Naive thymus-derived CD8-positive, alpha-beta T cell (primary cell): ENCODE results near the gene TMEM132E. TPM values are rescaled to one million over a fixed set of nuclear protein-coding genes. Genes with fewer than 3 reads are reported as not detected.
A peak's percentile ranks its signal among the peaks of the same experiment; 100 is the strongest.

Source experiments
- ATAC-seq, 2 donors: fragments of 150-1000 bp; cut with Tn5 transposase in 1 of 2; sonication (Bioruptor Pico), chemical (Tn5 transposase) in 1 of 2; 1 replicate in 1 of 2; 2 replicates in 1 of 2; pipeline ENCODE4 v1.10.0; 2021; ENCODE audit warnings: mild to moderate bottlenecking in 2 of 2, moderate library complexity in 2 of 2
- POLR2A ChIA-PET: fragments of 350-600 bp; sonication (Branson Sonifier 250); formaldehyde crosslinking; loops from one replicate; lab custom pipeline; 2021; ENCODE audit warnings: antibody characterized with exemption; lab: Charles Lee
- DNase-seq, 10 donors: peaks; one replicate each; pipeline versions ENCODE4 v3.0.0 to v3.0.0-alpha.2; 2020 to 2022
- H3K27ac Mint-ChIP-seq, 10 donors: one replicate each; pipeline ENCODE4 v1.8.0; 2020 to 2022; ENCODE audit warnings: mild to moderate bottlenecking in 10 of 10, mixed read lengths in 10 of 10, moderate library complexity in 4 of 10, inconsistent platforms in 1 of 10
- H3K27me3 Mint-ChIP-seq, 5 donors: one replicate each; pipeline ENCODE4 v1.8.0; 2021 to 2022; ENCODE audit warnings: mixed read lengths in 5 of 5
- H3K36me3 Mint-ChIP-seq, 3 donors: one replicate each; pipeline ENCODE4 v1.8.0; 2020 to 2022; ENCODE audit warnings: mixed read lengths in 3 of 3, mild to moderate bottlenecking in 2 of 3, inconsistent platforms in 1 of 3
- H3K4me1 Mint-ChIP-seq, 4 donors: one replicate each; pipeline ENCODE4 v1.8.0; 2021 to 2022; ENCODE audit warnings: mixed read lengths in 4 of 4
- H3K4me3 Mint-ChIP-seq, 10 donors: one replicate each; pipeline ENCODE4 v1.8.0; 2020 to 2022; ENCODE audit warnings: mild to moderate bottlenecking in 10 of 10, mixed read lengths in 10 of 10, moderate library complexity in 6 of 10, inconsistent platforms in 1 of 10
- H3K9me3 Mint-ChIP-seq, 9 donors: one replicate each; pipeline ENCODE4 v1.8.0; 2020 to 2022; ENCODE audit warnings: mixed read lengths in 9 of 9, mild to moderate bottlenecking in 3 of 9, inconsistent platforms in 1 of 9, moderate library complexity in 1 of 9
- polyA plus RNA-seq, 3 donors: library from polyadenylated mRNA; unstranded; fragments of 300-500 nt; fragmentation: Illumina TruSeq; gene quantifications; one replicate each; pipeline ENCODE4 v1.2.3, GENCODE V29; 2021
- total RNA-seq, 8 experiments: library from RNA in 2 of 8; stranded (reverse) in 2 of 8; gene quantifications; one replicate each; pipeline ENCODE4 v1.2.3 and lab custom pipeline; 2021 to 2026

Gene TMEM132E
- total and polyA plus RNA-seq, 5 experiments from 2014 or later, result 0.19 to 0.60 (median 0.49) TPM

DNA sequence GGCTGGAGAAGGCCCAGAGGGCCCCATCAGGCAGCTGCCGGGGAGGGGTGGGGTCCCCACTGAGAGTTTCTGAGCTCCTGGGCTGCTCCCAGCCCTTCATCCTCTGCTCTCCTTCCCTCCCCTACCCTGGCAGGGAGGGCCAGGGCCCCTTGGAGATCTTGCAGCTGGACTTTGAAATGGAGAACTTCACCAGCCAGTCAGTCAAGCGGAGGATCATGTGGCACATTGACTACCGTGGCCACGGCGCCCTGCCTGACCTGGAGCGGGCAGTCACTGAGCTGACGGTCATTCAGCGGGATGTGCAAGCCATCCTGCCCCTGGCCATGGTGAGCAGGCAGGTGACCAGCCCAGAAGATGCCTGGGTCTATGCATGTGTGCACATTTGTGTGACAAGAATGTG, 49.5 kb downstream of the TMEM132E start:
- ATAC-seq (no peak), DNase-seq (no peak)
- POLR2A ChIA-PET, result interaction anchor here (1.5 kb wide), 1 partner anchor 9 kb away, joined by 4 read pairs; no protein-coding TSS in a partner anchor
- Mint-ChIP-seq H3K27me3 (peaks cover 32 to 65% (median 43%) of the 10 kb centered on the region in 5 donors), H3K4me3 (no peak overlapping the region), H3K27ac (no peak overlapping the region), H3K9me3 (no peaks in the 10 kb centered on the region), H3K4me1 (peaks cover 0 to 14% (median 7%) of the 10 kb centered on the region in 4 donors), H3K36me3 (no peaks in the 10 kb centered on the region)

DNA sequence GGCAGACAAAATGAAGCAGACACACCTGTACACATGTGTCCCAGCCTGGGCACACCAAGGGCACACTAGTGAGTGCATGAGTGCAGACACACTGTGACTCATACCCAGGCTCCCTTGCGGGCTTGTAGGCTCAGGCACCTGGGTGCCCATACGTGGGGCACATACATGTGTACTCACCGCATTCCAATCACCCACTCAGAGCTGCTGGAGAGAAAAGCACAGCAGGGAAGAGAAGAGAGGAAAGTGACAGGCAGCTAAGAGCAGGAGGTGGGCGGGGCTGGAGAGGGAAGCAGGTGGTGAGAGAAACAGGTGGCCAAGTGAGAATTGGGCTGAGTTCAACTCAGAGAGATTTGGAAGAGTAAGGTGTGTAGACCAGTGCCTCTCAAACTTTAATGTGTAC, 54.0 kb downstream of the TMEM132E start:
- ATAC-seq (no peak), DNase-seq (no peak)
- peak overlapping the region in 1 of 10 donors; percentile 55 for H3K27ac Mint-ChIP-seq
- H3K4me3 Mint-ChIP-seq, result no peak overlapping the region
- peaks cover 11 to 18% (median 13%) of the 10 kb centered on the region in 4 donors for H3K4me1 Mint-ChIP-seq
- peaks cover 6 to 30% (median 16%) of the 10 kb centered on the region in 5 donors for H3K27me3 Mint-ChIP-seq
- no peaks in the 10 kb centered on the region for H3K36me3 Mint-ChIP-seq
- no peaks in the 10 kb centered on the region for H3K9me3 Mint-ChIP-seq
- POLR2A ChIA-PET, result no interaction called here

GRCh38 chr17:34633760-34634159, 54.4 kb downstream of the TMEM132E start:
- H3K36me3 Mint-ChIP-seq, result no peaks in the 10 kb centered on the region
- H3K9me3 Mint-ChIP-seq, result no peaks in the 10 kb centered on the region
- H3K27me3 Mint-ChIP-seq, result peaks cover 6 to 26% (median 16%) of the 10 kb centered on the region in 5 donors
- DNase-seq (no peak), ATAC-seq (no peak)
- POLR2A ChIA-PET, result no interaction called here
- H3K4me3 Mint-ChIP-seq, result no peak overlapping the region
- peaks cover 11 to 22% (median 16%) of the 10 kb centered on the region in 4 donors for H3K4me1 Mint-ChIP-seq
- no peak overlapping the region for H3K27ac Mint-ChIP-seq

DNA sequence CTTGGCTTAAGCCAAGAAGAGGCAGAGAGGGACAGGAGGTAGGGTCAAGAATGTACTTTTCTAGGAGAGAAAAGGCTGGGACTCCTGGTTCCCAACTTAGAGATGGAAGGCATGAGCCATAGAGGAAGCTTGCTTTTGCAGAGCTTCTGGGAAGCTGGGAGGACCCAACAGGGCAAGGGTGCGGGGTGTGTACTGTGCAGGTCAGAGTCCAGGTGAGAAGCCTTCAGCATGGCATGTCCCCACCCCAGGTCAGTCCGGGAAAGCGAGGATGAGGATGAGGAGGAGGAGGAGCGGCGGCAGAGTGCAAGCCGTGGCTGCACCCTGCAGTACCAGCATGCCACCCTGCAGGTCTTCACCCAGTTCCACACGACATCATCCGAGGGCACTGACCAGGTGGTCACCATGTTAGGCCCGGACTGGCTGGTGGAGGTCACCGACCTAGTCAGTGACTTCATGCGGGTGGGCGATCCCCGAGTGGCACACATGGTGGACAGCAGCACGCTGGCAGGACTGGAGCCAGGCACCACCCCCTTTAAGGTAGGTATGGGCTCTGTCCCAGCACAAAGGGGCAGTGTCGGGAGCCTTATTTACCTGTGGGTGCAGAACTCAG, 55.3 kb downstream of the TMEM132E start:
- peaks cover 15 to 31% (median 22%) of the 10 kb centered on the region in 4 donors for H3K4me1 Mint-ChIP-seq
- DNase-seq, result no peak
- no peaks in the 10 kb centered on the region for H3K36me3 Mint-ChIP-seq
- H3K9me3 Mint-ChIP-seq, result no peaks in the 10 kb centered on the region
- H3K27me3 Mint-ChIP-seq, result peaks cover 3 to 17% (median 10%) of the 10 kb centered on the region in 5 donors
- ATAC-seq, result no peak
- POLR2A ChIA-PET, result no interaction called here
- peak overlapping the region in 2 of 10 donors; percentile 27 to 33 for H3K27ac Mint-ChIP-seq
- no peak overlapping the region for H3K4me3 Mint-ChIP-seq

DNA sequence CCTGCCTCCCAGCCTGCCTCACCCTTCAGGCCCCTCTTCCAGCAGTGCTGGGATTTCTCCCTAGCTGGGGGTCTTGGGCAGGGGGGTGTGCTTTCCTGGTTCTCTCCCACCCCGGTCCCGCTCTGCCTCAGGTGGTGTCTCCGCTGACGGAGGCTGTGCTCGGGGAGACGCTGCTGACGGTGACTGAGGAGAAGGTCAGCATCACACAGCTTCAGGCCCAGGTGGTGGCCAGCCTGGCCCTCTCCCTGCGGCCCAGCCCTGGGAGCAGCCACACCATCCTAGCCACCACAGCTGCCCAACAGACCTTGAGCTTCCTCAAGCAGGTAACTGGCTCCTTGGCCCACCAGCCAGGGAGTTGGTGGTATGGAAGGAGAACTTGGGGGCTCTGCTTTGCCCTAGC, 56.5 kb downstream of the TMEM132E start:
- POLR2A ChIA-PET, result no interaction called here
- ATAC-seq (no peak), DNase-seq (peak in 1 of 10 donors; percentile 7)
- Mint-ChIP-seq H3K36me3 (no peaks in the 10 kb centered on the region), H3K27me3 (peaks cover 0 to 18% (median 10%) of the 10 kb centered on the region in 5 donors), H3K9me3 (no peaks in the 10 kb centered on the region), H3K4me1 (peaks cover 18 to 37% (median 22%) of the 10 kb centered on the region in 4 donors), H3K27ac (peak overlapping the region in 1 of 10 donors; percentile 70), H3K4me3 (peak overlapping the region in 1 of 10 donors; percentile 84)

GRCh38 chr17:34637041-34637547, 57.7 kb downstream of the TMEM132E start:
- peaks cover 0 to 23% (median 7%) of the 10 kb centered on the region in 5 donors for H3K27me3 Mint-ChIP-seq
- ATAC-seq (no peak), DNase-seq (peak in 2 of 10 donors; percentile 5 to 58)
- peaks cover 18 to 37% (median 22%) of the 10 kb centered on the region in 4 donors for H3K4me1 Mint-ChIP-seq
- no peaks in the 10 kb centered on the region for H3K36me3 Mint-ChIP-seq
- no peaks in the 10 kb centered on the region for H3K9me3 Mint-ChIP-seq
- peak overlapping the region; percentile 83 to 89 (median 88) for H3K4me3 Mint-ChIP-seq
- H3K27ac Mint-ChIP-seq, result peak overlapping the region in 8 of 10 donors; percentile 24 to 70 (median 48)
- POLR2A ChIA-PET, result interaction anchor here (1.4 to 1.6 kb wide), 3 partner anchors 10 to 482 kb away, joined by 5 to 7 read pairs (median 5); partner anchors contain the start of genes LIG3 and RAD51D

DNA sequence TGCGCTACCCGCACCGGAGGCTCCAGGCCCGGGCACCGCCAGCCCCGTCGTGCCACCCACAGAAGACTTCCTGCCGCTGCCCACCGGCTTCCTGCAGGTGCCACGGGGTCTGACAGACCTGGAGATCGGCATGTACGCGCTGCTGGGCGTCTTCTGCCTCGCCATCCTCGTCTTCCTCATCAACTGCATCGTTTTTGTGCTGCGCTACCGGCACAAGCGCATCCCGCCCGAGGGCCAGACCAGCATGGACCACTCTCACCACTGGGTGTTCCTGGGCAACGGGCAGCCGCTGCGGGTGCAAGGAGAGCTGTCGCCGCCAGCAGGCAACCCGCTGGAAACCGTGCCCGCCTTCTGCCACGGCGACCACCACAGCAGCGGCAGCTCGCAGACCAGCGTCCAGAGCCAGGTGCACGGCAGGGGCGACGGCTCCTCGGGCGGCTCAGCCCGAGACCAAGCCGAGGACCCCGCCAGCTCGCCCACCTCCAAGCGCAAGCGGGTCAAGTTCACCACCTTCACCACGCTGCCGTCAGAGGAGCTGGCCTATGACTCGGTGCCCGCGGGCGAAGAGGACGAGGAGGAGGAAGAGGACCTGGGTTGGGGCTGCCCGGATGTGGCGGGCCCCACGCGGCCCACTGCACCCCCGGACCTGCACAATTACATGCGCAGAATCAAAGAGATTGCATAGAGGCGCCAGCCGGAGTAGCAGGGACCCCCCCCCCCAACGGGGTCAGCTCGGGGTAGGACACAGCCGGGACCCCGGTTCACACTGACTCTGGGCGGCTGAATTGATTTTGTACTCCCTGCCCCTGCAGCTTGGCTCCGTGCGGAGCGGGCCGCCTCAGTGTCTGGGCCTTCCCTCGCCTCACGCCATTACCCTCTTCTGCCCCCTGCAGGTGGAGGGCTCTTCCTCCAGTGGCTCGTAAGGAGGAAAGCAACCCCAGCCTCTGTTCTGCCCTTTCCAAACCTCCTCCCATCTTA, 58.5 kb downstream of the TMEM132E start:
- peak; percentile 92 to 96 for ATAC-seq
- H3K27ac Mint-ChIP-seq, result peak overlapping the region; percentile 35 to 89 (median 72)

DNA sequence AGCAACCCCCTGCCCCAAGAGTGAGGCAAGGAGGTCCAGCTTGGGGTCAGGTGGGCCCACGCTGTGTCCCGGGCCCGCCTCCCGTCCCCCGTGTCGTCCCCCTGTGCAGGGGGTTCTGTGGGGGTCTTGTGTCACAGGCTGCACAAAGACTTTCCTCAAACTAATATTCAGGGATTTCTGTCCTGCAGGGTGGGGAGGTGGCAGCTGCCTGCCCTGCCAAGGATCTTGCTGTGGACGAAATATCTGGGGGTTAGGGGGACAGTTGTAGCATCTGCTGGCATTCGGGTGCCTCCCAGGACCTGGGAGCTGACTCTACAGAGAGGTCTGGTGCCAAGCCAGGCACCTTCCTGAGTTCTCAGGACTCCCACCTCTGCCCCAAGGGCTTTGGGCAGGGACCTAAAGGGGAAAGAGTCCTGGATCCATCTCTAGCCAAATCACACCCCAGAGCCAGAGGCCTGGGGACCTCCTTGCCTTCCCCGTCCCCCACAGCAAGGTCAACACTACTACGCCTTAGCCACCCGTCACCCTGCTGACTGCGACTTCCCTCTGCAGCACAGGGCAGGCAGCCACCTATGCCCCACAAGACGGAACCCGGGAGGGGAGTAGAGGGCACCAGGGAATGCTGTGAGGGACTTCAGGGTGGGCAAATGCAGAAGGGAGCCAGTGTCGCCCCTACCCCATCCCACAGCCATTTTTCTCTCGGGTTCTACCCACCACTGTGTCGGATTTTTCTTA, 59.3 kb downstream of the TMEM132E start:
- Mint-ChIP-seq H3K36me3 (no peaks in the 10 kb centered on the region), H3K4me1 (peaks cover 13 to 37% (median 20%) of the 10 kb centered on the region in 4 donors), H3K4me3 (peak overlapping the region; percentile 83 to 92 (median 88)), H3K27ac (peak overlapping the region in 5 of 10 donors; percentile 15 to 66 (median 19)), H3K9me3 (no peaks in the 10 kb centered on the region), H3K27me3 (peaks cover 0 to 21% (median 16%) of the 10 kb centered on the region in 5 donors)
- POLR2A ChIA-PET, result interaction anchor here (0.7 to 1.6 kb wide), 6 partner anchors 10 to 504 kb away, joined by 3 to 7 read pairs (median 4); partner anchors contain the start of genes LIG3 and NLE1
- ATAC-seq (no peak), DNase-seq (peak in 1 of 10 donors; percentile 64)

More for the DNA sequence above, 58.5 kb downstream of the TMEM132E start:
- H3K4me1 Mint-ChIP-seq, result peaks cover 17 to 37% (median 22%) of the 10 kb centered on the region in 4 donors
- H3K9me3 Mint-ChIP-seq, result no peaks in the 10 kb centered on the region
- no peaks in the 10 kb centered on the region for H3K36me3 Mint-ChIP-seq
- peak overlapping the region; percentile 83 to 92 (median 88) for H3K4me3 Mint-ChIP-seq
- POLR2A ChIA-PET, result interaction anchor here (0.7 to 1.6 kb wide), 7 partner anchors 9 to 505 kb away, joined by 3 to 7 read pairs (median 5); partner anchors contain the start of genes LIG3, NLE1 and RAD51D
- peaks cover under 1 to 21% (median 7%) of the 10 kb centered on the region in 5 donors for H3K27me3 Mint-ChIP-seq
- peak; percentile 64 to 90 (median 80) for DNase-seq

DNA sequence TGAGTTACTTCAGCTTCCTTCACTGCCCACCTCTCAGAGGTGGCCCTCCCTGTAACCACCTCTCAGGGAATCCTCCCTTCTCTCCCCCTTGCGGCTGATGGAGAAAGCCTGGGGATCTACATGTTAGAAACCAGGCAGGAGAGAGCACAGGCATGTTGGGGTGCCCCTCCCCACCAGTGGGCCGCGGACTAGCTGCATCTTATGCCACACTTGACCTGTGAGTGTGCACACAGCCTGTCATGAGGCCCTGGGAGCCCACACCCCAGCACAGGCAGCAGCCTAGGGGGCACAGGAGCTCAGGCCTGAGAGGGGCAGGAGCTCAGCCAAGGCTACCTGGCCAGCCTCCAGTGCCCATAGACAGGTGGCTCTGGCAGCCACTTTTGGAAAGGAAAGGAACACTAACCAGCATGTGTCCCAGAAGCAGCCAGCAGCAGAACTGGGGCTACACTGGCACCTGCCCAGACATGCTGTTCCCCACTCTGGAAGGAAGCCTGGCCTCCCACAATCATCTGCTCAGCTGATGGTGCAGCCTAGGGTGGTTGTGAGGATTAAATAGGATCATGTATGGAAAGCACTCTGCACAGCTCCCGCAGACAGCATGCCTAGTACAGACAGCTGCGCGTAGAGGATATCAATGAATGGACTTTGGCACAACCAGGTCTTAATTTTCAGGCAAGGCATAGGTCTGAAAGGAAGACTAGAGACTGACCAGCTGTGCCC, 60.5 kb downstream of the TMEM132E start:
- Mint-ChIP-seq H3K9me3 (no peaks in the 10 kb centered on the region), H3K36me3 (no peaks in the 10 kb centered on the region), H3K4me3 (peak overlapping the region in 1 of 10 donors; percentile 86), H3K4me1 (peaks cover 16 to 37% (median 20%) of the 10 kb centered on the region in 4 donors), H3K27me3 (peaks cover 8 to 33% (median 19%) of the 10 kb centered on the region in 5 donors), H3K27ac (peak overlapping the region in 1 of 10 donors; percentile 32)
- POLR2A ChIA-PET, result interaction anchor here (0.5 kb wide), 1 partner anchor 343 kb away, joined by 3 read pairs; no protein-coding TSS in a partner anchor
- no peak for ATAC-seq
- DNase-seq, result peak in 1 of 10 donors; percentile 37

- H3K4me3 Mint-ChIP-seq, result peak overlapping the region in 1 of 10 donors; percentile 38
- DNase-seq (peak in 1 of 10 donors; percentile 31), ATAC-seq (no peak)
These were observed 62.0 kb downstream of the TMEM132E start for GRCh38 chr17:34641368-34641767.

More at GRCh38 chr17:34641368-34641767, 62.0 kb downstream of the TMEM132E start:
- POLR2A ChIA-PET, result no interaction called here
- Mint-ChIP-seq H3K27ac (peak overlapping the region in 1 of 10 donors; percentile 36), H3K9me3 (no peaks in the 10 kb centered on the region), H3K27me3 (peaks cover 9 to 42% (median 19%) of the 10 kb centered on the region in 5 donors), H3K36me3 (no peaks in the 10 kb centered on the region), H3K4me1 (peaks cover 16 to 37% (median 19%) of the 10 kb centered on the region in 4 donors)
